Measurements from ENCODE around the gene VAMP3.

- TF ChIP-seq CTCF (IDR thresholded peaks at IDR 0.05; ENCODE audit: insufficient read depth, low read depth, low read length) = no peak
- no peak for TF ChIP-seq EZH2 (IDR thresholded peaks at IDR 0.05; ENCODE audit: insufficient read depth, low read length)
Measured at GRCh38 chr1:7781923-7782495, 10.9 kb downstream of the VAMP3 start.

All from astrocyte (in vitro differentiated cells and primary cell).